ENCODE data around the gene PPME1. TPM values are rescaled to one million over a fixed set of nuclear protein-coding genes. Genes with fewer than 3 reads are reported as not detected.

Gene PPME1
- polyA plus RNA-seq, 1 donor: 27.8 TPM

DNA sequence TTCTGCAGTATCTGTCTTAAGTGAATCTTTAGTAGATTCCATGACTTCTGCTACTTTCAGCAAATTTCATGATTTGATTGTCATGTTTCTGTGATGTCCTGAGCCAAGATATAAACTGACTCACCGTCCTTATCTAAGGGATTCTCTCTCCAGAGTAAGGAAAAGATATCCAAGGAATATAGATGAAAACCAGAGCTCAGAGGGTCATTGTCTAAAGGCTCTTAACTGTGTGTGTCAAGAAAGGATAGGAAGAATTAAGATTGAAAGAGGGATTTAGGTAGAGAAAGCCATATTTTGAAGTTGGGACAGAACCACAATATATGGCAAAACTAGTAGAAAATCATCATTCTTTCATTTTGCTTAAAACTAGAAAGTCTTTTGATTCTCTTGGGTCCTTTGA is 50.7 kb downstream of the PPME1 start:
- Histone ChIP-seq H3K4me3 (ENCODE audit: low read length) (no peak overlapping the region), H3K27me3 (ENCODE audit: control insufficient read depth, insufficient read depth, low read length) (no peaks in the 10 kb centered on the region), H3K27ac (ENCODE audit: low read length) (no peak overlapping the region), H3K4me1 (ENCODE audit: control insufficient read depth, insufficient read depth, low read length) (no peaks in the 10 kb centered on the region), H3K36me3 (ENCODE audit: control insufficient read depth, insufficient read depth, low read length) (peaks cover 2% of the 10 kb centered on the region), H3K9me3 (ENCODE audit: control insufficient read depth, low read depth, low read length) (no peaks in the 10 kb centered on the region)
- DNase-seq: no peak
- WGBS (ENCODE audit: insufficient coverage, low lambda C conversion rate): no CpG with 5 or more reads among the region's 1 CpG

DNA sequence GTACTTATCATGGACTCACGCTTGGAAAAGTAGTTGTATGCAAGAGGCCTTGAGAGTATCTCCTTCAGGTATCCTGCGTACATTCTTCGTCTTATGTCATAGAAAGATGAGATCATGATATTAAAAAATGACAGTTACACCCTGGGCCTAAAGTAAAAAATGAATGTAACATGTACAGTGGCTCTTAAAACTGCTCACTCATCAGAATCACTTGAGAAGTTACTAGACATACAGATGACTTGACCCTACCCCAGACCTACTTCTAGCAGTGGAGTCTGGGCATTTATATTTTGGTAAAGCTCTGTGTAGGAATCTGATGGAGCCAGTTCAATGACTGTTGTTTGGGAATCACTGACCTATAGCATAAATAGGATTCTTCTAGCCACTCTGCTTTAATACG is 54.5 kb downstream of the PPME1 start:
- Histone ChIP-seq H3K4me1 (ENCODE audit: control insufficient read depth, insufficient read depth, low read length) (no peaks in the 10 kb centered on the region), H3K4me3 (ENCODE audit: low read length) (no peak overlapping the region), H3K27me3 (ENCODE audit: control insufficient read depth, insufficient read depth, low read length) (no peaks in the 10 kb centered on the region), H3K36me3 (ENCODE audit: control insufficient read depth, insufficient read depth, low read length) (peaks cover 8% of the 10 kb centered on the region), H3K9me3 (ENCODE audit: control insufficient read depth, low read depth, low read length) (no peaks in the 10 kb centered on the region), H3K27ac (ENCODE audit: low read length) (no peak overlapping the region)
- 100% methylated on average over 3 of the region's 4 CpGs for WGBS (ENCODE audit: insufficient coverage, low lambda C conversion rate)
- DNase-seq: no peak

DNA sequence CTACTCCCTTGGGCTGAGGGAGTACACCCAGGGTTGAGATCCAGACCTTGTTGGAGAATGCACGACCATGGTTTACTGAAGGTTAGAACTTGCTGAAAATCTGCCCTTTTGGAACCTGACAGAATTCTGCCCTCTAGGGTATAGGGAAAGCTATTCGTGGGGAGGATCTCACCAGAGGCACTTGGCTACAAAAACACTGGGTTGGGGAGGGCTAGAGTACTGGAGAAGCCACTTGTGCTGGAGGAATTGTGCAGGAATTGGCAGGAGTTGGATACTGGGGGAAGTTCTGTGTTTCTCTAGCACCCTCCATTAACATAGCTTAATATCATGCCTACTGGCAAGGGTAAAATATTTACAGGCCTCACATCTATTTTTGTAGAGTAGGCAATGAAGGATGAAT is 55.8 kb downstream of the PPME1 start:
- Histone ChIP-seq H3K27ac (ENCODE audit: low read length) (no peak overlapping the region), H3K4me3 (ENCODE audit: low read length) (no peak overlapping the region), H3K4me1 (ENCODE audit: control insufficient read depth, insufficient read depth, low read length) (no peaks in the 10 kb centered on the region), H3K36me3 (ENCODE audit: control insufficient read depth, insufficient read depth, low read length) (peaks cover 17% of the 10 kb centered on the region), H3K9me3 (ENCODE audit: control insufficient read depth, low read depth, low read length) (no peaks in the 10 kb centered on the region), H3K27me3 (ENCODE audit: control insufficient read depth, insufficient read depth, low read length) (no peaks in the 10 kb centered on the region)
- DNase-seq: no peak
- WGBS (ENCODE audit: insufficient coverage, low lambda C conversion rate): no CpG with 5 or more reads among the region's 2 CpGs

DNA sequence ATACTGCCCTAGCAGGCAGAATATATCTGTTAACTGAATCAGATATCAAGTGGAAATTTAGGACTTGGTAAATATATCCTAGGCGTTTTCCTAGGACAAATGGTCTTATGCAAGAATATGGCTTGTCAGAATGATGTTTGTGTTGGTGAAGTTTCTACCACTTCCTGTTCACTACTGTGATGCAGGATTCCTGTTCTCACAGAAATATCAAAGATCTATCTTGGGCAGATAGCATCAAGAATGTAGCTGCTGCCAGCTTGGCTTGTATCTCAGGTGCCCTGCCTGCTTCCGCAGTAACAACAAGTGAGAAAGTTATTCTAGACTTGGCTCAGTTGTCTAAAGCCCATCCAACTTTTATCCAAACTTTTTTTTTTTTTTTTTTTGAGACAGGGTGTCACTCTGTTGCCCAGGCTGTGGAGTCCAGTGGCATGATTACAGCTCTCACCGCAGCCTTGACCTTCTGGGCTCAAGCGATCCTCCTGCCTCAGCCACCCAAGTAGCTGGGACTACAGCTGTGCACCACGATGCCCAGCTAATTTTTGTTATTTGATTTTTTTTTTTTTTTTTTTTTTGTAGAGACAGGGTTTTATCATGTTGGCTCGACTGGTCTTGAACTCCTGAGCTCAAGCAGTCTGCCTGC is 61.3 kb downstream of the PPME1 start:
- Histone ChIP-seq H3K4me1 (ENCODE audit: control insufficient read depth, insufficient read depth, low read length) (no peaks in the 10 kb centered on the region), H3K36me3 (ENCODE audit: control insufficient read depth, insufficient read depth, low read length) (peaks cover 27% of the 10 kb centered on the region), H3K4me3 (ENCODE audit: low read length) (no peak overlapping the region), H3K27ac (ENCODE audit: low read length) (no peak overlapping the region), H3K27me3 (ENCODE audit: control insufficient read depth, insufficient read depth, low read length) (no peaks in the 10 kb centered on the region), H3K9me3 (ENCODE audit: control insufficient read depth, low read depth, low read length) (no peaks in the 10 kb centered on the region)
- WGBS (ENCODE audit: insufficient coverage, low lambda C conversion rate): no CpG with 5 or more reads among the region's 6 CpGs
- no peak for DNase-seq

DNA sequence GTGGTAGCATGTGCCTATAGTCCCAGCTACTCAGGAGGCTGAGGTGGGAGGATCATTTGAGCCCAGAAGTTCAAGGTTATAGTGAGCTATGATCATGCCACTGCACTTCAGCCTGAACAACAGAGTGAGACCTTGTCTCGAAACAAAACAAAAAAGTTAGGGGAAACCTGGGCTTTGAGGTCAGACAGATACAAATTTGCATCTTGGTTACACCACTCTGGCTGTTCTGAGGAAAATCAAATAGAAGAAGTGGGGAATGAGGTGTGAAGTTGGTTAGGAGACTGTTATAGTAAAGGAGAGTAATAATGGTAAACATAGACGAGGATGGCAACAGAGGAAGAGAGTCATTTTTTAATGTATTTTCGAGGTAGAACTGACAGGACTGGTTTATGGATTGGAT is 62.6 kb downstream of the PPME1 start:
- peaks cover 34% of the 10 kb centered on the region for H3K36me3 ChIP-seq (ENCODE audit: control insufficient read depth, insufficient read depth, low read length)
- 67% methylated on average over 1 of the region's 3 CpGs for WGBS (ENCODE audit: insufficient coverage, low lambda C conversion rate)
- H3K27me3 ChIP-seq (ENCODE audit: control insufficient read depth, insufficient read depth, low read length): no peaks in the 10 kb centered on the region
- H3K27ac ChIP-seq (ENCODE audit: low read length): no peak overlapping the region
- no peaks in the 10 kb centered on the region for H3K9me3 ChIP-seq (ENCODE audit: control insufficient read depth, low read depth, low read length)
- H3K4me1 ChIP-seq (ENCODE audit: control insufficient read depth, insufficient read depth, low read length): no peaks in the 10 kb centered on the region
- H3K4me3 ChIP-seq (ENCODE audit: low read length): no peak overlapping the region
- no peak for DNase-seq

DNA sequence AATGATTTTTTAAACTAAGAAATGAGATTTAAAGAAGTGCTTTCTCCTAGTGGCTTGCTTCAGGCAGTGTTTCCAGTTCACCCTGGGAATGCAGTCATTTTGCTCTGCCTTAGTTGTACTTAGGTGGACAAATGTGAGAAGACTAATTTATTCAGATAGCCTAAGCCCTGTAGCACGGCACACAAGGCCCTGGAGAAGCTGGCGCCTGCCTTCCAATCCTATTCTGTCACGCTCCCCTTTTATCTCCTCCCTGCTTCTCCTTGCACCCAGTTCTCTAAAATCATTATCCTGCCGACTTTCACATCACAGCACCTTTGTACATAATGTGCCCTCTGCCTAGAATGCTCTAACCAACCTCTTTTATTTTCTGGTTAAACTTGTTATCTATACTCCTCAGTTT is 64.0 kb downstream of the PPME1 start:
- Histone ChIP-seq H3K4me3 (ENCODE audit: low read length) (no peak overlapping the region), H3K4me1 (ENCODE audit: control insufficient read depth, insufficient read depth, low read length) (no peaks in the 10 kb centered on the region), H3K9me3 (ENCODE audit: control insufficient read depth, low read depth, low read length) (no peaks in the 10 kb centered on the region), H3K27ac (ENCODE audit: low read length) (no peak overlapping the region), H3K36me3 (ENCODE audit: control insufficient read depth, insufficient read depth, low read length) (peaks cover 34% of the 10 kb centered on the region), H3K27me3 (ENCODE audit: control insufficient read depth, insufficient read depth, low read length) (no peaks in the 10 kb centered on the region)
- DNase-seq: no peak
- 100% methylated on average over 2 of the region's 4 CpGs for WGBS (ENCODE audit: insufficient coverage, low lambda C conversion rate)

DNA sequence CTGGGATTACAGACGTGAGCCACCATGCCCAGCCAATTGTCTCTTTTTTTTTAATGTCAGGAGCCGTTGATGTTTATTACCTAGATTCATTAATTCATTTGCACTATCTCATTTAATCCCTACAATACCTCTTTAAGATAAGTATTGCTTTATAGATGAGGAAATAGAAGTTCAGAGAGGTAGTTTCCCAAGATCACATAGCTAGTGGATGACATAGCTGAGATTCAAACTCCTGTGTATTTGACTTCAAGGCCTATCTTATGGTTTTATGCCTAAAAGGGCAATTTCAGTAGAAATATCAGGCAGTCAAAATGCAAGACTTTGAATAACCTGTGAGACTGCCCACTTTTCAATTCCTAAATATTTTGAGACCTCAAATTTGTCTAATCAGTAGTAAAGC is 66.5 kb downstream of the PPME1 start:
- no peak overlapping the region for H3K27ac ChIP-seq (ENCODE audit: low read length)
- H3K36me3 ChIP-seq (ENCODE audit: control insufficient read depth, insufficient read depth, low read length): peaks cover 25% of the 10 kb centered on the region
- no peaks in the 10 kb centered on the region for H3K9me3 ChIP-seq (ENCODE audit: control insufficient read depth, low read depth, low read length)
- no peak overlapping the region for H3K4me3 ChIP-seq (ENCODE audit: low read length)
- WGBS (ENCODE audit: insufficient coverage, low lambda C conversion rate): 86% methylated on average over 1 of the region's 2 CpGs
- H3K4me1 ChIP-seq (ENCODE audit: control insufficient read depth, insufficient read depth, low read length): no peaks in the 10 kb centered on the region
- H3K27me3 ChIP-seq (ENCODE audit: control insufficient read depth, insufficient read depth, low read length): no peaks in the 10 kb centered on the region
- no peak for DNase-seq

DNA sequence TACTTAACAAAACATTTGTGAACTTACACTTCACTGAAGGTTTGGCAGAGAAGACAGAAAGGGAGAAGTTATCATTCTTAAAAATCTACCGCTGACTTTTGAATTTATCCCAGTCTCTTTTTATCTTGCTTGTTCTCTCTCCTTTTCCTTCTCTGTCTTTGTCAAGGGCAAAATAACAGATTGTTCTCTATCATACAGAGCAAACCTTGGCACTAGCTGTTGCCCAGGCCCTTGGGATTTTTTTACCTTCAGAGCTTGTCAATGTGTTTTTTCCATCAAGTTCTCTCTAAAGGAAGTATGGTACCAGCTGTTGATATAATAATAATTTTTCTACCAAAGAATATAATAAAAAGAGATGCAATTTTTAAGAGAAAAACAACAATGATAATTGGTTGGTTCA is 67.2 kb downstream of the PPME1 start:
- Histone ChIP-seq H3K36me3 (ENCODE audit: control insufficient read depth, insufficient read depth, low read length) (peaks cover 28% of the 10 kb centered on the region), H3K4me3 (ENCODE audit: low read length) (no peak overlapping the region), H3K27me3 (ENCODE audit: control insufficient read depth, insufficient read depth, low read length) (no peaks in the 10 kb centered on the region), H3K27ac (ENCODE audit: low read length) (no peak overlapping the region), H3K4me1 (ENCODE audit: control insufficient read depth, insufficient read depth, low read length) (no peaks in the 10 kb centered on the region), H3K9me3 (ENCODE audit: control insufficient read depth, low read depth, low read length) (no peaks in the 10 kb centered on the region)
- 100% methylated on average over 1 of the region's 1 CpG for WGBS (ENCODE audit: insufficient coverage, low lambda C conversion rate)
- no peak for DNase-seq

DNA sequence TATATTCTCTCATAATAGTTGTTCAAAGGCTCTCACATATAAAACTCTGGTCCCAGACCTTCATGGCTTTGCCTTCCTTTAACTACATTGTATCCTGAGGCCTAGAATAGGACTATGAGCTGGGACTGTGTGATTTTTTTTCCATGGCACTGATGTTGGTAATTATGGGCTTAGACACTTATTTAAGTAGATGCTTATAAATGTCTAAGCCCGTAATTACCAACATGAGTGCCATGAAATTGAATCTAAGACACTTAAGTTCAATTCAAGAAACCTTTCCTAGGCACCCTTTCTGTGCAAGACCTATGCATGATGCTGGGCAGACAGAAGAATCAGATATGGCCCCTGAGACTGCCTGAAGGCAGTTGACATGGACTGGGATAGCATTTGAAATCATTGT is 77.4 kb downstream of the PPME1 start:
- H3K36me3 ChIP-seq (ENCODE audit: control insufficient read depth, insufficient read depth, low read length): peaks cover 62% of the 10 kb centered on the region
- DNase-seq: no peak
- H3K27ac ChIP-seq (ENCODE audit: low read length): no peak overlapping the region
- WGBS (ENCODE audit: insufficient coverage, low lambda C conversion rate): no CpG with 5 or more reads among the region's 1 CpG
- no peak overlapping the region for H3K4me3 ChIP-seq (ENCODE audit: low read length)
- no peaks in the 10 kb centered on the region for H3K9me3 ChIP-seq (ENCODE audit: control insufficient read depth, low read depth, low read length)
- H3K4me1 ChIP-seq (ENCODE audit: control insufficient read depth, insufficient read depth, low read length): no peaks in the 10 kb centered on the region
- no peaks in the 10 kb centered on the region for H3K27me3 ChIP-seq (ENCODE audit: control insufficient read depth, insufficient read depth, low read length)

DNA sequence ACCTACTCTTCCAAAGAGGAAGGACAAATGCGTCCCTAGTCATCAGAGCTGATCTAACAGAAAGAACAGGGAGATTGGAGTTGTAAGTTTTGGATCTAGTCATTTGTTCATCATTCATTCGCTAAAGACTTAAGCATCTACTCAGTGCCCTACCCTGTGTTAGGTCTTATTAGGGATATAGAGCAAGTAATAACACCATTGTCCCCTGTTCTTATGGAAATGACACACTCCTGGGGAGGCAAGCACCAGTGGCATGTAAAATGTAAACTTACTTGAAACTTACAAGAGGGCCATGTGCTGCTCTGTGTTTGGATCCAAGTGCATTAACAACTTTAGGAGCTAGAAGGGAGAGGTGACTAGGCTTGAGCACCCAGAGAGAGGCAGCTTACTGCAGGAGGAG is 78.4 kb downstream of the PPME1 start:
- H3K27ac ChIP-seq (ENCODE audit: low read length): no peak overlapping the region
- H3K9me3 ChIP-seq (ENCODE audit: control insufficient read depth, low read depth, low read length): no peaks in the 10 kb centered on the region
- H3K36me3 ChIP-seq (ENCODE audit: control insufficient read depth, insufficient read depth, low read length): peaks cover 73% of the 10 kb centered on the region
- H3K27me3 ChIP-seq (ENCODE audit: control insufficient read depth, insufficient read depth, low read length): no peaks in the 10 kb centered on the region
- H3K4me3 ChIP-seq (ENCODE audit: low read length): no peak overlapping the region
- no peak for DNase-seq
- no peaks in the 10 kb centered on the region for H3K4me1 ChIP-seq (ENCODE audit: control insufficient read depth, insufficient read depth, low read length)
- no CpG with 5 or more reads among the region's 2 CpGs for WGBS (ENCODE audit: insufficient coverage, low lambda C conversion rate)

DNA sequence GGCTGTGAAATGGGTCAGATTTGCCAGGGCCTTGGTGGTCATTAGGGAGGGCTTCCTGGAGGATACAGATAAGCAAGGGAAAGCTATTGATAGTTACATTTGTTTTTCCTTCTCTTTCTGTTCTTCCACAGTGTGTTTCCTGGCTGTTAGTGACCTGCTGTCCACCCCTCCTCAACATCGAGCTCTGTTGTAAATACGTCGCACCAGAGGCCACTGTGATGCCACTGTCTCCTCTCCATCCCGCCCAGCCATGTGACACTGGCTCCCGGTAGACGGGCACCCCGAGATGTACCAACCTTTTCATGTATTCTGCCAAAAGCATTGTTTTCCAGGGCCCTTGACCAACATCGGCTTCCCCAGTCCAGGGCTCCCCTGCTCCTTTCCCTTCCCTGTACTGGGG is 82.3 kb downstream of the PPME1 start:
- H3K4me3 ChIP-seq (ENCODE audit: low read length): no peak overlapping the region
- no peaks in the 10 kb centered on the region for H3K9me3 ChIP-seq (ENCODE audit: control insufficient read depth, low read depth, low read length)
- H3K4me1 ChIP-seq (ENCODE audit: control insufficient read depth, insufficient read depth, low read length): no peaks in the 10 kb centered on the region
- DNase-seq: no peak
- 100% methylated on average over 1 of the region's 8 CpGs for whole genome bisulfite sequencing (ENCODE audit: insufficient coverage, low lambda C conversion rate)
- H3K27me3 ChIP-seq (ENCODE audit: control insufficient read depth, insufficient read depth, low read length): no peaks in the 10 kb centered on the region
- H3K36me3 ChIP-seq (ENCODE audit: control insufficient read depth, insufficient read depth, low read length): peaks cover 59% of the 10 kb centered on the region
- no peak overlapping the region for H3K27ac ChIP-seq (ENCODE audit: low read length)
